Stimulated activated CD4-positive, alpha-beta T cell treated with anti-CD3 and anti-CD28 coated beads, Interleukin-1b, Interleukin-23, amount 100 ng/mL, for 24 hours (primary cell): Measurements from ENCODE around the gene CD36.

Source experiments
- DNase-seq, 4 experiments: peaks; one replicate each; pipeline ENCODE4 v3.0.0-alpha.2; 2020; ENCODE audit warnings: low read depth in 4 of 4, low spot score in 1 of 4

The CD36 gene

GRCh38 chr7:80624763-80625162, 13.7 kb upstream of the CD36 start:
- no peak for DNase-seq

- DNase-seq, result no peak
These were observed 9.4 kb upstream of the CD36 start for GRCh38 chr7:80629023-80629422.

DNA sequence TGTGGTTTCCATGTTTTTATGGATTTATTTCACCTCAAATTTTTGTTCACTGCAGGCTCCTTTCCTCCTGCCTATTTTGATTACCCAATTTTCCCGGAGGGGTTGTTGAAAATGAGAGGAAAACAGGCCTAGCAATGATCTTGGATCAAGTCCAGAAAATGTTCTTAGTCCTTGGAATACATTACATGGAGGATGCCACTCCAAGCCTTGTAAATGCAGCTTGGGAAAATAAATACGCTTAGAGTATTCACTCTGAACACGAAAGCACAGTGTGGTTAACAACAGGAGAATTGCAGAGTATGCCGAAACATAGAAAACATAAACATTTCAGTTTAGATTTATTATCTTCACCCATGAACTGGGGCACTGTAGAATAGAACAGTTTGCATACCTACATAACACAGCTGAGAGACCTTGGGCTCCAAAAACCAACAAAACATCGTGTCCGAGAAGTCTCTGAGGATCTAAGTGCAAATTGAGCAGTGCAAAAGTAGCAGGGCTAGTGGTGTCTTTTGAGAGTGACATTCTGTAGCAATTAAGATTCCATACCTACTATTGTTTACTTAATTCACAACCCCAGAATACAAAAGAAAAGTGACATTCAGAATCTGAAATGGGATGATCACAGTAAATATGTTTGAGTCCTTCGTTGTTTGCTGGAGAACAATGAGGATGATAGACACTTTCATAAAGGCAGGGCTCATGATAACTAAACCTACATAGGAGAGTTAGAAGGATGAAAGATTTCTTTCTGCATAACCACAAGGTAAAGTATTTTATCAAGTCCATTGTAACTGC, 7.6 kb upstream of the CD36 start:
- DNase-seq, result no peak

- no peak for DNase-seq
These were observed 7.0 kb upstream of the CD36 start for GRCh38 chr7:80631421-80631820.

- DNase-seq, result no peak
These were observed 6.3 kb upstream of the CD36 start for GRCh38 chr7:80632139-80632538.

GRCh38 chr7:80632819-80633218, 5.6 kb upstream of the CD36 start:
- DNase-seq, result no peak

DNA sequence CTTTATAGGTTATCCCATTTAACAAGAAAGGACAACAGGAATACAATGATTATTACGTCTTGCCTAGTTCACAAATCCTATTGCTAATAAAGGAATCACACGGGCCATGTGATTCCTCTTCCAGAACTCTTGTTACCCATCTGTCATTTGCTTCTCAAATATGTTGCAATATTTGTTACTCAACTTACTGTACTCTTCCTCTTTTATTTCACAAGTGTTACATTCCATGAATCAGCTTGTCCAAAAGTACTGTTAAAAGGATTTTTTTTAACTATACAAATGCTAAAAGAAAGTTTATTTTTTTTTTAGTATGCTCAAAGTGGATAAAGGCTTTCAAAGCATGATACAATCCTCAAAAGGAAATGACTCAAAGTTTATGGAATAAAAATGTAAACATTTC, 3.9 kb upstream of the CD36 start:
- no peak for DNase-seq

GRCh38 chr7:80635533-80635932, 2.9 kb upstream of the CD36 start:
- DNase-seq, result no peak

DNA sequence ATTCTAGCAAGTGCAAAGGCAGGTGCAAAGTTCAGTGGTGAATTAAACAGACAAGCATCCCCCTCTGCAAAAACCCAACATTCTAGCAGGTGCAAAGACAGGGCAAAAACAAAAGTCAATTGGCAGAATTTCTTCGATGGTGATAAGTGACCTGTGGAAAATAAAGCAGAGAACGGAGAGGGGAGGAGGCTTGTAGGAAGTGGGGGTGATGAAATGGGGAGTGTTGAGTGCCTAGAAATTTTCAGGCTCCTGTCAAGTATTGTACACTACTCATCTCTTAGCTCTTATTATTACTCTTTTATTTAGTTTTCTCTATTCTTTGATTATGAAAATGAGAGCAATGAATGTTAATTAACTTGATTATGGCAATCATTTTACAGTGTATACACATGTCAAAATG, 2.4 kb upstream of the CD36 start:
- DNase-seq, result no peak

- DNase-seq, result no peak
These were observed 1.7 kb upstream of the CD36 start for GRCh38 chr7:80636709-80637108.

GRCh38 chr7:80637454-80637853, 988 bp upstream of the CD36 start:
- no peak for DNase-seq

GRCh38 chr7:80639011-80639410, 569 bp downstream of the CD36 start:
- no peak for DNase-seq

DNA sequence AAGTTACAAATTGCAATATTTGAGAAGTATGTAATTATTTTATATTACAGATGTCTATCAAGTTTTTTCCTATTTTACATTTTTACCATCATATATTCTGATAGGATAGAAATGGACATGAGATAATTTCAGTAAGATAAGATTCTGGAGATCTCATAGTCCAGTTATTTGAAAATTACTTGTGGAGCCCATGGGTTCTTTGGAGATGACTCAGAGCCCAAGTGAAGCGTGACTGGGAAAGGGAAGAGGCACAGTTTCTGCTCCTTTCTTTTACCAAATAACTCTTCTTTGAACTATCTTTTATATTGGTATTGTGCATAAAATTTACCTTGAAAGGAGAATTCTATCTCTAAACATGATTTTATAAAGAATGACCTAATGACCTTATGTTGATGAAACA, 2.4 kb downstream of the CD36 start:
- no peak for DNase-seq

- DNase-seq, result no peak
These were observed 3.1 kb downstream of the CD36 start for GRCh38 chr7:80641548-80641947.

DNA sequence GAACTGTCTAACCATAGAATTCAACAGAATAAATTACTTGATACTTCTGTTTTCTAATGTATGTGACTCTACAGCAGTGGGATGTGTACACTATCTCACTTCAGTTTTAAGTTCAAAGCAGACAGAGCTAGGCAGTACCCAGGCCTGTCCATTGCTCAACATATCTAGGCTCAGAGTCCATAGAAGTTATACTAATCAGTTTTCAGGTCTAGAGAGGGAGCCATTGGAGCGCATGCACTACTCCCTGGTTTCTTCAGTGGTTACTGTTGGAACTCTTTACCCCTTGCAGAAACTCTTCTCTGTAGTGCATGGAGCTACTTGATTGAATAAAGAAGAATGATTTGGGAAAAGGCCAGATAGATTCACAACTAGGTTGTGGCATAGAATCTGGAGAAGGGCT, 4.4 kb downstream of the CD36 start:
- no peak for DNase-seq

DNA sequence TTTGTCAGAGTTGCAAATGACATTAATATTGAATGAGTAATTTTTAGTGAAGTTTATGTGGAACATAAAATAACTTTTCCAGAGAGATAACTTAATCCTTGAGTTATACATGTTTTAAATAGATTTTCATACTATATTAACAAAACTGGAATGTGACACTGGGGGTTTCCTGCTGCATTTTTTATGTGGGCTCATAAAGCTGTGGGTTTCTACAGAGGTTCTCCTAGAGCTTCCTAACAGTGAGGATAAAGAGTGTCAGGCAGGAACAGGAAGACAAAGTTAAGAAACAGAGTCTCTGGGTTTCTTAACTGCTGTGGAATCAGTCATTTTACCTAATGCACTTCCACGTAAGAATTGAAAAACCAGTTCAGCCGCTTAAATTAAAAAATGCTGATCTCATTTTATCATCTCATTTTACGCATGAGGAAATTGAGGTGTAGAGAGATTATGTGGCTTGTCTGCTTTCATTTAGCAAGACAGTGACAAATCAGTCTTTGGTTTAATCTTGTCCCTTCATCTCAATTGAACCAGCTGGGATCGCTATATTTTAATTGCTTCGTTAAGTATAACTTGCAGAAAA, 5.0 kb downstream of the CD36 start:
- no peak for DNase-seq

GRCh38 chr7:80644054-80644453, 5.6 kb downstream of the CD36 start:
- no peak for DNase-seq

GRCh38 chr7:80646083-80646865, 7.8 kb downstream of the CD36 start:
- no peak for DNase-seq

- DNase-seq, result no peak
These were observed 9.0 kb downstream of the CD36 start for GRCh38 chr7:80647436-80647835.

DNA sequence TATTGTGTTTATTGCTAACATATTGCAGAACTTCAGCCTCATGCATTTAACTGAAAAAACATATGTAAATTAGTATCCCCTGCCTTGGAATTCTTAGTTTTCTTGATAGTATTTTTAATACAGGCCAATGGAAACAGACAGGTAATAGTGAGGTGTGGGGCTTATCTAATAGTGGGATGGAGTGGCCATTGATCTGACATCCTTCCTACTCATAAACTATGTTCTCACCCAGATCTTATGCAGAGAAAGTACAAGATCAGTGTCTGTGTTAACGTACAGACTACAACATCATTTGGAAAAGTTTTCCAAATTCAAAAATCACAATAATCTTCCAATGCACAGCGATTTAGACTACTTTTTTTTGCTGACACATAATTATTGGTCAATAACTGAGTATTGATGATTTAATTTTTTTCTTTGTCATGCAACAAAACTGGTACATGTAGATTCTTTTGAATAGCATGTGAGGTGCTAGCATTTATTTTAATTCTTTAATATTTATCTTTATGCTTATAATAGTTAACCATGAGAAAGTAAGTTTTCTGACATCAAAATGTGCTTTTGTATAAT, 9.7 kb downstream of the CD36 start:
- no peak for DNase-seq

DNA sequence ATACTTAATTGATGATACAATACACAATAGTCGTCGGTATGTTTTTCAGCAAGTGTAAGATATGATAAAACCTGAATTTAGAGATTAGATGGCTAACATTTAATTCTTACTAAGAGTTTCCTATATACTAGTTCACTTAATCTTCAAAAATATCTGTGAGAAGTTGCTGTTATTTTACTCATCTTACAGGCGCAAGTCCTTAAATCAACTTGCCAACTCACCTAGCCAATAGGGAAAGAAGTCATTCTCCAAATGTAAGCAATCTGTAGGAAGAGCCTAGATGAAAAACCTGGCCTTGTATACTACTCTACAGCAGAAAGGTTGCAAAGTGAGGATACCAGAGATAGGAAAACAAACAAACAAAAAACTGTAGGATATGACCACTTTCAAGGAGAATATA, 10.6 kb downstream of the CD36 start:
- DNase-seq, result no peak

GRCh38 chr7:80650030-80650429, 11.6 kb downstream of the CD36 start:
- DNase-seq, result no peak
